Measurements from ENCODE around the gene VCL.

DNA sequence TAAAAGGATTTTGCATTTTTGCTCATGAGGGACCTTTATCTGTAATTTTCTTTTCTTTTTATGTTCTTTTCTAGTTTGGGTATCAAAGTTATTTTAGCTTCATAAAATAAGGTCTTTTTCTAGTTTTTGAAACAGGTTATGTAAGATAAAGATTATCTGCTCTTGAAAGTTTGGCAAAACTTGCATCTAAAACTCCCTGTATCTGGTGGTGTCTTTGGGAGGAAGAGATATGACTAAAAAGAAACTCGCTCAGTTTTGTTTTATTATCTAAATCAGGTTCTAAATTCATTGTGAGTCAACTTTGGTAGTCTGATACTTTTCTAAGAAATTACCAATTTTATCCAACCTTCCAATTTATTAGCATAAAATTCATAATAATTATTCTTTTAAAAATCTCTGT, 55.1 kb downstream of the VCL start:
- TF ChIP-seq, protein P1, sequence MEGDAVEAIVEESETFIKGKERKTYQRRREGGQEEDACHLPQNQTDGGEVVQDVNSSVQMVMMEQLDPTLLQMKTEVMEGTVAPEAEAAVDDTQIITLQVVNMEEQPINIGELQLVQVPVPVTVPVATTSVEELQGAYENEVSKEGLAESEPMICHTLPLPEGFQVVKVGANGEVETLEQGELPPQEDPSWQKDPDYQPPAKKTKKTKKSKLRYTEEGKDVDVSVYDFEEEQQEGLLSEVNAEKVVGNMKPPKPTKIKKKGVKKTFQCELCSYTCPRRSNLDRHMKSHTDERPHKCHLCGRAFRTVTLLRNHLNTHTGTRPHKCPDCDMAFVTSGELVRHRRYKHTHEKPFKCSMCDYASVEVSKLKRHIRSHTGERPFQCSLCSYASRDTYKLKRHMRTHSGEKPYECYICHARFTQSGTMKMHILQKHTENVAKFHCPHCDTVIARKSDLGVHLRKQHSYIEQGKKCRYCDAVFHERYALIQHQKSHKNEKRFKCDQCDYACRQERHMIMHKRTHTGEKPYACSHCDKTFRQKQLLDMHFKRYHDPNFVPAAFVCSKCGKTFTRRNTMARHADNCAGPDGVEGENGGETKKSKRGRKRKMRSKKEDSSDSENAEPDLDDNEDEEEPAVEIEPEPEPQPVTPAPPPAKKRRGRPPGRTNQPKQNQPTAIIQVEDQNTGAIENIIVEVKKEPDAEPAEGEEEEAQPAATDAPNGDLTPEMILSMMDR (IDR thresholded peaks at IDR 0.05) = no peak
- TF ChIP-seq POLR2AphosphoS5 (IDR thresholded peaks at IDR 0.05) = no peak
- TF ChIP-seq POLR2A (IDR thresholded peaks at IDR 0.05) = no peak
